Neural cell (in vitro differentiated cells): ENCODE data around the gene CYTH3. TPM values are rescaled to one million over a fixed set of nuclear protein-coding genes. Genes with fewer than 3 reads are reported as not detected.

ENCODE experiments used
- H2AFZ ChIP-seq: fragments of 200-600, 300-800 bp; sonication (generic), shearing (Covaris generic); 2 replicates; pipeline ENCODE4 v1.6.0; 2014; ENCODE audit warnings: low read depth, mild to moderate bottlenecking, antibody characterized with exemption, low read length, moderate library complexity
- H3F3A ChIP-seq: fragments of 200-600 bp; shearing (Covaris generic); 2 replicates; pipeline ENCODE4 v1.6.1; 2016; ENCODE audit warnings: mild to moderate bottlenecking, moderate library complexity, mixed read lengths, antibody characterized with exemption, low read length; ENCODE audit not compliant: insufficient read depth, poor library complexity, severe bottlenecking
- H3K27ac ChIP-seq: fragments of 200-600, 300-800 bp; sonication (generic), shearing (Covaris generic); 2 replicates; pipeline ENCODE4 v1.5.1; 2014; ENCODE audit warnings: mild to moderate bottlenecking, low read length, moderate library complexity
- H3K27me3 ChIP-seq: fragments of 300-800, 200-600 bp; sonication (generic), shearing (Covaris generic); 2 replicates; pipeline ENCODE4 v1.6.0; 2014; ENCODE audit warnings: mild to moderate bottlenecking, low read depth, low read length, moderate library complexity; ENCODE audit not compliant: insufficient read depth
- H3K36me3 ChIP-seq: fragments of 300-800, 200-600 bp; sonication (generic), shearing (Covaris generic); 2 replicates; pipeline ENCODE4 v1.5.1; 2014; ENCODE audit warnings: mild to moderate bottlenecking, antibody characterized with exemption, low read length, moderate library complexity; ENCODE audit not compliant: insufficient read depth
- H3K4me2 ChIP-seq: fragments of 300-800, 200-600 bp; sonication (generic), shearing (Covaris generic); 2 replicates; pipeline ENCODE4 v1.6.0; 2014; ENCODE audit warnings: mild to moderate bottlenecking, low read length
- H3K4me3 ChIP-seq: fragments of 300-800, 200-600 bp; sonication (generic), shearing (Covaris generic); 2 replicates; pipeline ENCODE4 v1.5.1; 2014; ENCODE audit warnings: mild to moderate bottlenecking, low read length, moderate library complexity
- H3K79me2 ChIP-seq: fragments of 200-600 bp; shearing (Covaris generic); replicated peaks from 2 replicates; pipeline ENCODE4 v1.6.0; 2014; ENCODE audit warnings: mild to moderate bottlenecking, low read length, moderate library complexity; ENCODE audit not compliant: insufficient read depth
- H3K9ac ChIP-seq: fragments of 300-800, 200-600 bp; sonication (generic), shearing (Covaris generic); 2 replicates; pipeline ENCODE4 v1.6.1; 2016; ENCODE audit warnings: mild to moderate bottlenecking, low read length, mixed read lengths
- H3K9me2 ChIP-seq: fragments of 200-600 bp; shearing (Covaris generic); 2 replicates; pipeline ENCODE4 v1.6.1; 2016; ENCODE audit warnings: mild to moderate bottlenecking, low read length, mixed read lengths; ENCODE audit not compliant: insufficient read depth
- H3K9me3 ChIP-seq: fragments of 200-600, 300-800 bp; sonication (generic), shearing (Covaris generic); 2 replicates; pipeline ENCODE4 v1.6.1; 2016; ENCODE audit warnings: mild to moderate bottlenecking, mixed run types, low read length, moderate library complexity, mixed read lengths
- H4K20me1 ChIP-seq: fragments of 200-600 bp; shearing (Covaris generic); 2 replicates; pipeline ENCODE4 v1.6.1; 2016; ENCODE audit warnings: mild to moderate bottlenecking, mixed run types; ENCODE audit not compliant: insufficient read depth
- CTCF ChIP-seq: fragments of 450-650 bp; IDR thresholded peaks from 2 replicates; pipeline ENCODE4 v1.5.1; 2014; ENCODE audit warnings: antibody characterized with exemption, mild to moderate bottlenecking, moderate library complexity; ENCODE audit not compliant: poor library complexity, severe bottlenecking
- EP300 ChIP-seq: fragments of 450-650 bp; conservative IDR thresholded peaks from 2 replicates; pipeline ENCODE4 v1.6.1; 2014; ENCODE audit warnings: antibody characterized with exemption, mild to moderate bottlenecking, moderate library complexity; ENCODE audit not compliant: poor library complexity, severe bottlenecking
- EZH2 ChIP-seq: fragments of 200-600, 300-800 bp; shearing (Covaris generic), sonication (generic); IDR thresholded peaks from 2 replicates; pipeline ENCODE4 v1.6.1; 2014; ENCODE audit warnings: antibody characterized with exemption, low read length, borderline replicate concordance, mild to moderate bottlenecking; ENCODE audit not compliant: insufficient read depth, poor library complexity, severe bottlenecking
- MXI1 ChIP-seq: fragments of 450-650 bp; conservative IDR thresholded peaks from 2 replicates; pipeline ENCODE4 v1.6.1; 2014; ENCODE audit warnings: antibody characterized with exemption, mild to moderate bottlenecking; ENCODE audit not compliant: poor library complexity, severe bottlenecking
- POLR2AphosphoS5 ChIP-seq: IDR thresholded peaks from 2 replicates; pipeline ENCODE4 v1.6.1; 2012
- RAD21 ChIP-seq: fragments of 450-650 bp; conservative IDR thresholded peaks from 2 replicates; pipeline ENCODE4 v1.6.1; 2014; ENCODE audit warnings: antibody characterized with exemption, mild to moderate bottlenecking, moderate library complexity
- REST ChIP-seq: IDR thresholded peaks from 2 replicates; pipeline ENCODE4 v1.6.1; 2012; ENCODE audit warnings: borderline replicate concordance
- SMC3 ChIP-seq: fragments of 450-650 bp; conservative IDR thresholded peaks from 2 replicates; pipeline ENCODE4 v1.6.1; 2014; ENCODE audit warnings: antibody characterized with exemption, mild to moderate bottlenecking, moderate library complexity; ENCODE audit not compliant: poor library complexity
- TAF1 ChIP-seq: IDR thresholded peaks from 2 replicates; pipeline ENCODE4 v1.6.1; 2012; ENCODE audit warnings: low read depth
- polyA plus RNA-seq: library from polyadenylated mRNA; depleted of rRNA; stranded (reverse); fragments of >200 nt; gene quantifications from 2 replicates; pipeline ENCODE4 v1.2.3, GENCODE V29; 2014

Gene CYTH3
- polyA plus RNA-seq, 1 donor from 2014 or later: 33.9 TPM

GRCh38 chr7:6165521-6166320 is 106.7 kb downstream of the CYTH3 start:
- Histone ChIP-seq H3K36me3 (no peaks in the 10 kb centered on the region), H3F3A (no peaks in the 10 kb centered on the region), H2AFZ (no peak overlapping the region), H3K27ac (no peak overlapping the region), H3K9me3 (no peaks in the 10 kb centered on the region), H3K4me2 (no peak overlapping the region), H3K9me2 (no peaks in the 10 kb centered on the region), H3K9ac (no peak overlapping the region), H3K79me2 (no peaks in the 10 kb centered on the region), H4K20me1 (no peaks in the 10 kb centered on the region), H3K27me3 (no peaks in the 10 kb centered on the region), H3K4me3 (no peak overlapping the region)
- TF ChIP-seq RAD21 (no peak), CTCF (no peak), EP300 (no peak), TAF1 (no peak), MXI1 (no peak), POLR2AphosphoS5 (no peak), EZH2 (no peak), SMC3 (no peak), REST (no peak)

GRCh38 chr7:6165075-6165474 is 107.3 kb downstream of the CYTH3 start:
- Histone ChIP-seq H3K27ac (no peak overlapping the region), H3K27me3 (no peaks in the 10 kb centered on the region), H3K9ac (no peak overlapping the region), H3F3A (no peaks in the 10 kb centered on the region), H3K4me3 (no peak overlapping the region), H2AFZ (no peak overlapping the region), H4K20me1 (no peaks in the 10 kb centered on the region), H3K36me3 (no peaks in the 10 kb centered on the region), H3K79me2 (no peaks in the 10 kb centered on the region), H3K4me2 (no peak overlapping the region), H3K9me2 (no peaks in the 10 kb centered on the region), H3K9me3 (no peaks in the 10 kb centered on the region)
- TF ChIP-seq CTCF (no peak), RAD21 (no peak), REST (no peak), TAF1 (no peak), MXI1 (no peak), SMC3 (no peak)
